Suppressor macrophage treated with lipopolysaccharide for 4 hours (primary cell): ENCODE data around the gene PHPT1.
"Not testable (repeated sequence)": the region's sequence is repeated elsewhere in the genome, so short reads cannot be mapped to it uniquely, and the experiment has no call there.

ENCODE experiments used
- DNase-seq: peaks from one replicate; pipeline ENCODE4 v3.0.0-alpha.2; 2020

PHPT1 gene

DNA sequence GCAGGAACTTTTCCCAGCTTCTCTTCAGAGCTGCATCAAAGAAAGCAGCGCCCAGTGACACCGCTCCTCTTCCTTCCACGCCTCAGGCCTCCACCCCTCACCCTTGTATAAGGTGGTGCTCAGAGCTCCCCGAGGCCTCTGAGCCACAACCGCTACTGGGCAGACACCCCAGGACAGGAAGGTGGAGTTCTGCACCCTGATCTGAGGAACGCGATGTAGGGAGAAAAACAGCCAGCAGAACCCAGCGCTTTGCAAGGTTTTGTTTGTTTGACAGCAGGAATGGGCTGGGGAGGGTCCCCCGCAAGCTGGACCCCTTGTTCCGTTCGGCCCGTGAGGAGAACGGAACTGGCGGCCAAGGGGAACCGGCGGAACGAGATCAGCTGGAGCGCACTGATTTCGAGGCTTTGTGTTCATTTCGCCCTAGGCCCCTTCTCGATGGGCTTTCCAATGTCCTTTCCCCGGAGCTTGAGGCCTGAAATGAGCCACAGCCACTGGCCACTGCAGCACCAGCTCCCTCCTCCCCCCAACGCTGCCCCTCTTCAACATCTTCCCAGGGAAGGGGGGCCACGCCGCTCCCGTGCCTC lies 12.8 kb downstream of the PHPT1 start:
- no peak for DNase-seq

DNA sequence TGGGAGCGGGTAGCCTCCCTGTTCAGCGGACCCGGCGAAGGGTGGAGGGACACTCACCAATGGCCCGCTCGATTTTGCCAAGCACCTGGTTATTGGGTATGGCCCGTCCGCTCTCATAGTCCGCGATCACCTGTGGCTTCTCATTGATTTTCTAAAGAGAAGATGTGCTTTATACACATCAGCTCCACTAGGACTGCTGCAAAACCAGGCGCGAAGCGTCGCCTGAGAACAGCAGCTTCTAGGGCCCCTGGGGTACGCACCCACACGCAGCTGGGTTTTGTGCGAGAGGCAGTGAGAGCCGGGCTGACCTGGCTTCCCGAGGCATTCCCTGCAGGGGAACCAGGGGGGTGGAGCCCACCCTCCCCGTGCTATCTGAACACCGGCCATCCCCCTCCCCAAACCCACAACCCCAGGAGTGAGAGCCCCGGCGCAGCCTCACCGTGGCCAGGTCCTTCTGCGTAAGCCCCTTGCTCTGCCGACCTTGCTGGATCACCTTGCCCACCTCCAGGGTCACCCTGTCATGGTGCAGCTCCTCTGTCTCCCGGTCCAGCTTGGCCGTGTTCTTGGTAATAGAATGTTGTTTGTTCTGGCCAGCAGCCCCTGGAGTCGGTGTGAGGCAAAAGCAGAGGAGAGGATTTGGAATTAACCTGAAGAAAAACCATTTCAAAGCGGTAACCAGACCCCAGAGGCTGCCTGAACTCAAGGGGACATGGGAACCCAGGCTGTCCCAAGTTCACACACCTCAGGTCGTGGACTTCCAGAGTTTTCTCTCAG lies 13.8 kb downstream of the PHPT1 start:
- DNase-seq: no peak

DNA sequence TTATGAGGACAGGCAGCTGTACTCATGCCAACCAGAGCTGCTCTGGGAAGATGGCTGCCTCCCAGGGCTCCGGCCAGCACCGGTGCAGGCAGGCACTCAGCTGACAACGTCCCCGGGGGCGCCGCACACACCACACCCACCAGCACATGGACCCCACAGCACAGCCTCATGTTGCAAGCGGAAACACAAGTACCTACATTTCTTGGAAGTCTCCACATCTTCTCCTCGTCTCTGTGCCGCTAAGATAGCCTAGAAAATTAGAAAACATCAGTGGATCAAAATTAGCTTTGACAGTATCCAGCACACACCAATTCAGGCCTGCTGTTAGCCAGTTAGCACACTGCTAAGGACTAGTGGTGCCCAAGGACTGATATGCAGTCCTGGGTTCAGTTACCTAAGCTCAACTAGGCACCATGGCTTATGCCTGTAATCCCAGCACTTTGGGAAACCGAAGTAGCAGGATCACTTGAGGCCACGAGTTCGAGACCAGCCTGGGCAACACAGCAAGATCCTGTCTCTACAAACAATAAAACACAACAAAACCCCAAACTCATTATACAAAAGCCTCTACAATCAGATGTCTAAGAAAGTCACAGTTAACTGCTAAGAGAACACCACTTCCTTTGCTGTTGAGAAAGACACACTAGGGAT lies 14.5 kb downstream of the PHPT1 start:
- no peak for DNase-seq

DNA sequence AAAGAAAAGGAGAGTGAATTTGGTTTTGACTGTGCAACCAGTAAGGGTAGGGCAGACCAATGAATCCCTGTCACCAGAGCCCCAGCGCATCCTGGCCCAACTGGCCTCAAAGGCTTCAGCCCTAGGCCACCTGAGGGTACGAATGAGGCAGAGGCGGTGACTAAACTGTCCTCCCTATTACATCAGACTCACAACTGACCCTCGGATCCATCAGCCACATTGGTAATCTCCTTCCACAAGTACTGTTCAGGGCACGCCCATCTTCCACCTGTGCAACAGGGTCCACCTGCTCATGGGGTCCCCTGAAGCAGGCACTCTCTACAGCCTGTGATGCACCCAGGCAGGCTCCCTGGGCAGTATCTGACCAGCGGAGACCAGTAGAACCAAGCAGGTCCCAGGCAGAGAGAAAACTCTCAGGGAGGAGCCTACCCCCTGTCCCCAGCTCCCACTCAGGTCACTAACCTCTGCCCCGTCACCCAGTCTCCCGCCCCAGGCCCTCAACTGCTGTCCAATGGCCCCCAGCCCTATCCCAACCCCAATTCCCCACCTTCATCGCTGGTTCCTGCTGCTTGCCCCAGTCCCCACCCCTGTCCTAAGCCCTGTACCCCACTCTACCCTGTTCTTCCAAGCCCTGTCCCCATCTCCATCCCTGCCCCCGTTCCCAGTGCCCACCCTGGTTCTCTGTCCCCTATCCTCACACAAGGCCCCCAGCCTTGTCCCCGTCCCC lies 16.0 kb downstream of the PHPT1 start:
- peak; percentile 9 for DNase-seq

- no peak for DNase-seq
Observed at GRCh38 chr9:136865768-136866103, 16.5 kb downstream of the PHPT1 start.

- not testable (repeated sequence) for DNase-seq
Observed at GRCh38 chr9:136866898-136867421, 17.8 kb downstream of the PHPT1 start.

- no peak for DNase-seq
Observed at GRCh38 chr9:136867480-136867879, 18.3 kb downstream of the PHPT1 start.

GRCh38 chr9:136867917-136868316 lies 18.7 kb downstream of the PHPT1 start:
- no peak for DNase-seq

DNA sequence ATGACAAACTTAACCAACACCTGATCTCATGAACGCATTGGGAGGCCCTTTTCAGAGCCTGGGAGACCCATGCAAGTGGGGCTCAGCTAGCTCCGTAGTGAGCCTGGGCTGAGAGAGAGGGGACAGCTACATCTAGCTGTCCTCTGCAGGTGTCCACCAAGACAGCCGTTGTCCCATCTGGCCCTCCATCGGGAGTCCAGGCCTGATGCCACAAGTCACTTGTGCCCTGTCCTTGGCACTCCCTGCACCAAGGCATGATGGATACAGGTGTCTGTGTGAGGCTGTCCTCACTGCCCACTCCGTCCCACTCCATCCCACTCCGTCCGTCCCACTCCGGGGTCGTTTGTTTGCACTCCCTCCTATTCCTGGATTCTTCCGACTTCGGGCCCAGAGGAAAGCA lies 19.4 kb downstream of the PHPT1 start:
- DNase-seq: no peak

DNA sequence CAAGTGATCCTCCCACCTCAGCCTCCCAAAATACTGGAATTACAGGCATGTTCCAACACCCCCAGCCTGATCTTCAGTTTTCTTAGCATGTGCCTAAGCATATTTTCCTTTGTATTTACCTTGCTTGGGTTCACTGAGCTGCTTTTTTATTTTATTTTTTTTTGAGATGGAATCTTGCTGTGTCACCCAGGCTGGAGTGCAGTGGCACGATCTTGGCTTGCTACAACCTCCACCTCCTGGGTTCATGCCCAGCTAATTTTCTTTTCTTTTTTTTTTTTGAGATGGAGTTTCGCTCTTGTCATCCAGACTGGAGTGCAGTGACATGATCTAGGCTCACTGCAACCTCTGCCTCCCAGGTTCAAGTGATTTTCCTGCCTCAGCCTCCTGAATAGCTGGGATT lies 20.4 kb downstream of the PHPT1 start:
- not testable (repeated sequence) for DNase-seq

DNA sequence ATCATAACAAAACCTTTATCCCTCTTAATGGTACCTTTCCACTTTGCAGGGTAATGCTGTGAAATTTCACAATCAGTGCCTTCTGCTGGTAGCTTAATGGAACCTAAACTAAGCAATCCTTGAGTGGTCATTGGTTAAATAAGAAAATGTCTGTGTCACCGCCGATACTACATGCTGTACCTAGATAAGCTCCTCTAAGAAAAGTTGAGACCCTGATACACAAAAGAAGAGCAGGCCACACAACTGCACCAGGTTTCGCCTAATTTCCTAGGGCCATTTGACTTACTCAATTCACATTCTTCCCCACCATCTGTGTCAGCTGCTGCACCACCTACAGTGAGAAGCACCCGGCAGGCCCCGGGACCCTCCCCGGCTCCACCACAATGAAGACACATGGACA lies 25.9 kb downstream of the PHPT1 start:
- no peak for DNase-seq

DNA sequence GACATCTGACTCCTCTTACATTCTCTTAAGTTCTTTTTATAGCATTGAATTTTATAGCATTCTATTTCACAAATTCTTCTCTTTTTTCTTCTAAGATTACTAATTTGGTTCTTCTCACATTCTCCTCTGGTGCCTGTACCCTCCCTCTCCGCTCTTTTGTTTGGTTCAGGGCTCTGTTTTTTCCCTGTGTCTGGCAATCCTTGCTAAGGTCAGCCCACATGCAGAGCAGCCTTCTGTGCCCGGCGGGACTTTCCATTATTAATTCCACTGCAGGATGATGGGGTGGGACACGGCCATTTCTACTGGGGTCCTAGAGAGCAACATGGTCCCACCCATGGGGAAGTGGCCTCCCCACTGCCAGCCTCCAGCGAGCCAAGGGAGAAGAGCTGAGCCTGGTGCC lies 27.3 kb downstream of the PHPT1 start:
- no peak for DNase-seq

DNA sequence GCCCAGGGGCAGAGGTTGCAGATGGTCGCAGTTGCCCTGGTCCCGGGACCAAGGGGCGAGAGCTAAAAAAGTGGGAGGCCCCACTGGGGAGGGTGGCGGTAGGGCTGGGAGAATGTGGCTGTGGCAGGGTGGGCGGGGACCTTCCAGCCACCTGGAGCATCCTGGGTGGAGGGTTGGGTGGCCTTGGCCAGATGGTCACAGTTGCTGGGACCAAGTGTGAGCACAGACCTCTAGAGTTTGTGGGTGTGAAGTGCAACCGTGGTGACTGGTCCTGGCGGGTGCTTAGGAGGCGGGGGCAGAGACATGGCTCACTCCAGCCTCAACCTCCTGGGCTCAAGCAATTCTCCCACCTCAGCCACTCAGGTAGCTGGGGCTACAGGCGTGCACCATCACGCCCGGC lies 31.4 kb downstream of the PHPT1 start:
- peak; percentile 7 for DNase-seq

GRCh38 chr9:136881691-136882108 lies 32.5 kb downstream of the PHPT1 start:
- peak; percentile 91 for DNase-seq

- DNase-seq: peak; percentile 97
Observed at GRCh38 chr9:136882109-136882946, 33.1 kb downstream of the PHPT1 start.

DNA sequence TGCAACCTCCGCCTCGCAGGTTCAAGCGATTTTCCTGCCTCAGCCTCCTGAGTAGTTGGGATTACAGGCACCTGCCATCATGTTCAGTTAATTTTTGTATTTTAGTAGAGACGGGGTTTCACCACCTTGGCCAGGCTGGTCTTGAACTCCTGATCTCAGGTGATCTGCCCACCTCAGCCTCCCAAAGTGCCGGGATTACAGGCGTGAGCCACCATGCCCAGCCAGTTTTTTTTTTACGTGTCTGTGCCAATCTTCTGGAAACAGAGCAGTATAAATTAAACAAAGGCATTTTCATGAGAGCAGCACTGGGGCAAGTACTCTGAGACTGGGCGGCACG lies 33.7 kb downstream of the PHPT1 start:
- not testable (repeated sequence) for DNase-seq

DNA sequence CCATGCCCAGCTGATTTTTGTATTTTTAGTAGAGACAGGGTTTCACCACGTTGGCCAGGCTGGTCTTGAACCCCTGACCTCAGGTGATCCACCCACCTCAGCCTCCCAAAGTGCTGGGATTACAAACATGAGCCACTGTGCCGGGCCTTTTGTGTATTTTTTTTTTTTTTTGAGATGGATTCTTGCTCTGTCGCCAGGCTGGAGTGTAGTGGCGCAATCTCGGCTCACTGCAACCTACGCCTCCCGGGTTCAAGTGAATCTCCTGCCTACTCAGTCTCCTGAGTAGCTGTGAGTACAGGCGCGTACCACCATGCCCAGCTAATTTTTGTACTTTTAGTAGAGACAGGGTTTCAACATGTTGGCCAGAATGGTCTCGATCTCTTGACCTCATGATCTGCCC lies 34.5 kb downstream of the PHPT1 start:
- not testable (repeated sequence) for DNase-seq

- DNase-seq: peak; percentile 99
Observed at GRCh38 chr9:136885950-136886578, 36.9 kb downstream of the PHPT1 start, which contains the start of gene TRAF2. Gene TRAF2 (plus strand): TSS chr9:136886516. CDS start chr9:136898741, 12,225 bp downstream.

- DNase-seq: peak; percentile 74
Observed at GRCh38 chr9:136886610-136887597, 37.7 kb downstream of the PHPT1 start.

DNA sequence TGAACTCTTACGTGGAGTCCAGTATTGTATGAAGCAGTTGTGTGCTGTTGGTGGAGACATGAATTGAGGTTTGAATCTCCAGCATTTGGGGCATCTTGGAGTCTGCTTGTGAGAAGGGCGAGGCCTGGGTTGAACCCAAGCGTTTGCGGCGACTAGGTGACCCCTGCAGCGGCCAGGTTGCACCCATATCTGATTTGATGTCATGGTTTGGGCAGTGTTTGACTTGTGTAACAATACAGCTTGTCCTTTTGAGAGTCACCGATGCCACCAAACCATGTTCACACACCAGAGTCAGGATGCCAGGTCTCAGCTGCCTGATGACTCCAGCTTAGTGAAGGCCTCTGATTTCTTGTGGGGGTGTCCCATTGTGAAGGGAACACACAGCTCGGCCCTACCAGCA lies 39.2 kb downstream of the PHPT1 start:
- DNase-seq: no peak

- no peak for DNase-seq
Observed at GRCh38 chr9:136889858-136890257, 40.6 kb downstream of the PHPT1 start.
